NCI-H2029 treated with DMSO at 0.1 percent for 48 hours (cell line): Measurements from ENCODE around the gene BEAN1.

Experiments
- DNase-seq: peaks from one replicate; lab custom pipeline; 2025; lab: John Stamatoyannopoulos, UW

The BEAN1 gene

GRCh38 chr16:66427036-66427860 lies at the start of gene BEAN1:
BEAN1 (plus strand) TSS chr16:66427295; CDS start chr16:66437677, 10,382 bp downstream.
- no peak for DNase-seq

- DNase-seq: no peak
Measured at GRCh38 chr16:66377324-66377723, 49.8 kb upstream of the BEAN1 start.

DNA sequence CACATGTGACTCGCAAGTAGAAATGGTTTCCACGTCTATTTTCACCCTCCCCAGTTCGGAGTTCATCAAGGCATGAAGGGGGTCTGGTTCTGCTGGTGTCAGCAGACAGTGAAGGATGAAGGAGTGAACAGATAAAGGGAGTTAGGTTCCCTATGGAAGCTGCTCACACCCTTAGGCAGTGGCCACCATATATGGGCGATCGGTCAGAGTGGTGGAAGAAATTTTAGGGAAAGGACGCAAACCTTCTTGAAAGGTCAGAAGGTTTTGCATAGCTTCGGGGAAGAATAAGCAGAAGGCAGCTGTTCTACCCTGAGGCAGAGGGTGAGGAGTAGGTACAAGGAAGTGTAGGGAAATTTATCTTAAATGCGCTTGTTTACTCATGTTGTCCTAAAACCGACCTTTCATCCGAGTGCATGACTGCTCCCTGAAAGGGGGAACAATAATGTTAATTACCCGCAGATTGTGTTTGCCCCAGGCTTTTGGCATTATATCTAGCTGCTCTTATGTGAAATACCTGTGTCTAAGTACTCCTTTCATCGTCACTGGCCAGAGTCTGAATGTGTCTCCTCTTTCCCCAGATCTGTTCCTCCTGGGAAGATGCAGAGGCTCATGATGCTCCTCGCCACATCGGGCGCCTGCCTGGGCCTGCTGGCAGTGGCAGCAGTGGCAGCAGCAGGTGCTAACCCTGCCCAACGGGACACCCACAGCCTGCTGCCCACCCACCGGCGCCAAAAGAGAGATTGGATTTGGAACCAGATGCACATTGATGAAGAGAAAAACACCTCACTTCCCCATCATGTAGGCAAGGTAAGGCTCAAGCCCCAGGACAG lies 48.1 kb upstream of the BEAN1 start:
- no peak for DNase-seq

GRCh38 chr16:66379571-66379941 lies 47.5 kb upstream of the BEAN1 start:
- no peak for DNase-seq

DNA sequence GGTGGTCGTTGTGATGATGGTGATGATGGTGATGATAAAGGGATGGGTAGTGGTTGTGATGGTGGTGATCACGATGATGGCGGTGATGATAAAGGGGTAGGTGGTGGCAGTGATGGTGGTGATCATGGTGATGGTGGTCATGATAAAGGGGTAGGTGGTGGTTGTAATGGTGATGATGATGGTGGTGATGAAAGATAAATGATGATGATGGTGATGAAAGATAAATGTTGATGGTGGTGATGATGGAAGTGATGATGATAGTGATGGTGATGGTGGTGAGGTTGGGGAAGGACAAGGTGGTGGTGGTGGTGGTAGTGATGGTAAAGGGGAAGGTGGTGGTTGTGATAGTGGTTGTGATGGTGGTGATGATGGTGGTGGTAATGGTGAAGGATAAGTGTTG lies 46.7 kb upstream of the BEAN1 start:
- no peak for DNase-seq

GRCh38 chr16:66381585-66382170 lies 45.4 kb upstream of the BEAN1 start:
- DNase-seq: no peak

GRCh38 chr16:66382171-66382965 lies 44.7 kb upstream of the BEAN1 start:
- no peak for DNase-seq

DNA sequence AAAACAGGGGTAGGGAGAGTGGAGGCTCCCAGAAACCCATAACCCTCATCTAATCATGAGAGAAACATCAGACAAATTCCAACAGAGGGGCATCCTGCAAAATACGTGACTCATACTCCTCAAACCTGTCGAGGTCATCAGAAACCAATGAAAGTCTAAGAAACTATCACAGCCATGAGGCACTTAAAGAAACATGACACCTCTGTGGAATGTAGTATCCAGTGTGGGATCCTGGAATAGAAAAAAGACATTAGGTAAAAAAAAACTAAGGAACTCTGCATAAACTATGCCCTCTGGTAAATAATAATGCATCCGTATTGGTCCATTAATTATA lies 44.2 kb upstream of the BEAN1 start:
- no peak for DNase-seq

- DNase-seq: no peak
Measured at GRCh38 chr16:66383551-66383950, 43.5 kb upstream of the BEAN1 start.

DNA sequence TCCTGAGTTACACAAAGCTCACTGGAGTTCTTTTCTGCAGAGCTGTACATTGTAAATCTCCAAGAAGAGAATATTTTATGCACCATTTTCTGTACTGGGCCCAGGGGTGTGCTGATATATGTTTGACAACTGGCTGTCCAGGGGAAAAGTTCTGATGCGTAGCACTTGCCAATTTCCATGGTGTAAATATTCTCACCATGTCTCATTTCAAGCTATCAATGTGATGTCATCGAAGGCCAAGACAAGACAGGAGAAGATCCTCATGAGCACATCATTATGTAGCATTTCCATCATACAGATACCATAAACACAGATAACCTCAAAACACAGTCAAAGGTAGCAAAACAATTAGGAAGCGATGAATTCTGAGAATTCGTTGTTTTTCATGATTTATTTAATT lies 41.7 kb upstream of the BEAN1 start:
- no peak for DNase-seq

GRCh38 chr16:66386629-66387622 lies 40.2 kb upstream of the BEAN1 start:
- DNase-seq: no peak

- DNase-seq: no peak
Measured at GRCh38 chr16:66387817-66388332, 39.2 kb upstream of the BEAN1 start.

- no peak for DNase-seq
Measured at GRCh38 chr16:66388350-66389139, 38.5 kb upstream of the BEAN1 start.

DNA sequence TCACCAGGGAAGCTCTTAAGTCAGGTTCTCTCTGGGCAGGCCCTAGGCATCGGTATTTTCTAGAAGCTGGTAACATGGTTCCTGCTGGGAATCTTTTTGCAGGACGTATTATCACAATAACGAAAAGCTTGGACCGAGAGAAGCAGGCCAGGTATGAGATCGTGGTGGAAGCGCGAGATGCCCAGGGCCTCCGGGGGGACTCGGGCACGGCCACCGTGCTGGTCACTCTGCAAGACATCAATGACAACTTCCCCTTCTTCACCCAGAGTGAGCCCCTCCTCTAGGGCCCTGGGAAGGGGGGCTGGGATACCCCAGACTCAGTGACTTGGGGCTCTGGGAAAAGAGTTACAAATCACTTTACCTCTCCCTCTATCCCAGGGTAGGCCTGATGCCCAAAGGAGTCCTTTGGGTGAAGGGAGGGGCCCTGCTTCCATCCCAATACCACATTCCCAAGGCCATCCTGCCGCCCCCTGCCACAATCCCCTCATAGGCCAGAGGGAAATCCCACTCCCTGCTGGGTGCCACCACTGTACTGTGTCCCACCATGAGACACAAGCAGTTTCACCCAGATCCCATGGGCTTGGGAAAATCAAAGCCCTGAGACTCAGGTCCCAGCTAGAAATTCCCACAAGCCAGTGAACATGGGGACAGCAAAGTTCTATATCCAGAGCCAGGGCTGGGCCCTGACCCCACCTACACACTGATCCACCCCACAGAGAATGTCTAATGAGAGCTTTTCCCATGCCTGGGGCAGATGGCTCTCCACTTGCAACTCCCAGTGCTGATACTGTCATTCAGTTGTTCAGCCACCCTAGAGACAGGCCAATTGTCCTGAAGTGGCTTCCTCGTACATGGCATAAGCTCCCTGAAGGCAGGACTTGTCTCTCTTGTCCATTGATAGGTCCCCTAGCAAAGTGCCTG lies 37.6 kb upstream of the BEAN1 start:
- DNase-seq: no peak

GRCh38 chr16:66390346-66391108 lies 36.6 kb upstream of the BEAN1 start:
- DNase-seq: no peak

DNA sequence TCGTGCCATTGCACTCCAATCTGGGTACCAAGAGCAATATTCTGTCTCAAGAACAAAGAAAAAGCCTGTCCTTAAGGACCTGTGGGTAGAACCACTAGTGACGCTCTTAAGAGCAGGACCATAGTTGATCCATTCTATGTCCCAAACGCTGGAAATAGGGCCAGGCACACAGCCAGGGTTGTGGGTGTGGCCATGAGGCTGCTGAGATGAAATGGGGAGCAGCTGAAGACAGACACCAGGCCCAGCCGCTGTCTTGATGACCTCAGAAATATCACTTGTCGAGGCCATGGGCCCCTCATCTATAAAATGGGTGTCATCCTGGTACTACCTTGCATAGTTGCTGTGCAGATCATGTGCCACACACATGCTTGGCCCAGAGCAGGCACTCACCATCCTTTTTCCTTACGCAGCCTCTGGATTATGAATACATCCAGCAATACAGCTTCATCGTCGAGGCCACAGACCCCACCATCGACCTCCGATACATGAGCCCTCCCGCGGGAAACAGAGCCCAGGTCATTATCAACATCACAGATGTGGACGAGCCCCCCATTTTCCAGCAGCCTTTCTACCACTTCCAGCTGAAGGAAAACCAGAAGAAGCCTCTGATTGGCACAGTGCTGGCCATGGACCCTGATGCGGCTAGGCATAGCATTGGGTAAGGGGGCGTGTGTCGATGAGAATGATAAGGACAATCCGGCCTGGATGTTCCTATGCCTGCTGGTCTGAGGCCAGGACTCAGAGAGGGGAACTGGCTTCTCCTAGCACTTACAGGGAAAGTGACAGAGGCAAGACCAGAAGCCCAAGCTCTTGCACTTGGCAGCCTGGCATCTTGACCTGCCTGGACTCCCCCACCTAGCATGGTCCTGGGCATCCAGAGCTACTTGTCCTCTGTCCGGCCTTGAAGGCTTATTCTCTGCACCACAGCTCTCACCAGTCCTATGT lies 35.1 kb upstream of the BEAN1 start:
- DNase-seq: no peak
